GM18505 (cell line): ENCODE data around the gene DGLUCY.
"Not testable (repeated sequence)": the region's sequence is repeated elsewhere in the genome, so short reads cannot be mapped to it uniquely, and the experiment has no call there.

Source experiments
- ATAC-seq: cut with Tn5 transposase; IDR thresholded peaks from one replicate; pipeline ENCODE4 v1.9.1; 2021; ENCODE audit not compliant: unreplicated experiment
- POLR2A ChIP-seq: IDR thresholded peaks from 4 replicates; pipeline ENCODE4 v1.6.1; 2011; ENCODE audit warnings: borderline replicate concordance; ENCODE audit not compliant: insufficient read depth, insufficient read length; ENCODE audit errors: extremely low read depth

DGLUCY gene

GRCh38 chr14:91115986-91116770 lies 2.3 kb downstream of the DGLUCY start:
- TF ChIP-seq POLR2A, result no peak

GRCh38 chr14:91116913-91117588 lies 3.2 kb downstream of the DGLUCY start:
- no peak for TF ChIP-seq POLR2A
- ATAC-seq, result no peak

More at GRCh38 chr14:91115986-91116770, 2.3 kb downstream of the DGLUCY start:
- ATAC-seq, result no peak

GRCh38 chr14:91117960-91118359 lies 4.1 kb downstream of the DGLUCY start:
- no peak for ATAC-seq
- TF ChIP-seq POLR2A, result no peak

GRCh38 chr14:91118511-91119068 lies 4.7 kb downstream of the DGLUCY start:
- ATAC-seq, result no peak
- TF ChIP-seq POLR2A, result no peak

GRCh38 chr14:91119556-91120311 lies 5.9 kb downstream of the DGLUCY start:
- ATAC-seq, result no peak
- TF ChIP-seq POLR2A, result no peak

- ATAC-seq, result no peak
- TF ChIP-seq POLR2A, result no peak
Measured at GRCh38 chr14:91123201-91123600, 9.3 kb downstream of the DGLUCY start.

GRCh38 chr14:91124406-91125270 lies 10.8 kb downstream of the DGLUCY start:
- not testable (repeated sequence) for ATAC-seq

- ATAC-seq, result no peak
- TF ChIP-seq POLR2A, result no peak
Measured at GRCh38 chr14:91125271-91125660, 11.4 kb downstream of the DGLUCY start.

GRCh38 chr14:91125801-91126200 lies 11.9 kb downstream of the DGLUCY start:
- no peak for ATAC-seq
- no peak for TF ChIP-seq POLR2A

- TF ChIP-seq POLR2A, result no peak
- ATAC-seq, result no peak
Measured at GRCh38 chr14:91126761-91127160, 12.9 kb downstream of the DGLUCY start.

GRCh38 chr14:91127401-91127801 lies 13.5 kb downstream of the DGLUCY start:
- no peak for ATAC-seq
- no peak for TF ChIP-seq POLR2A

- no peak for ATAC-seq
- TF ChIP-seq POLR2A, result no peak
Measured at GRCh38 chr14:91127924-91128323, 14.1 kb downstream of the DGLUCY start.
